NCI-H82 treated with DMSO at 0.1 percent for 48 hours (cell line): Measurements from ENCODE around the gene MOV10L1.

Experiments used
- DNase-seq: peaks from one replicate; lab custom pipeline; 2025; ENCODE audit not compliant: unreplicated experiment; lab: John Stamatoyannopoulos, UW

MOV10L1 gene

DNA sequence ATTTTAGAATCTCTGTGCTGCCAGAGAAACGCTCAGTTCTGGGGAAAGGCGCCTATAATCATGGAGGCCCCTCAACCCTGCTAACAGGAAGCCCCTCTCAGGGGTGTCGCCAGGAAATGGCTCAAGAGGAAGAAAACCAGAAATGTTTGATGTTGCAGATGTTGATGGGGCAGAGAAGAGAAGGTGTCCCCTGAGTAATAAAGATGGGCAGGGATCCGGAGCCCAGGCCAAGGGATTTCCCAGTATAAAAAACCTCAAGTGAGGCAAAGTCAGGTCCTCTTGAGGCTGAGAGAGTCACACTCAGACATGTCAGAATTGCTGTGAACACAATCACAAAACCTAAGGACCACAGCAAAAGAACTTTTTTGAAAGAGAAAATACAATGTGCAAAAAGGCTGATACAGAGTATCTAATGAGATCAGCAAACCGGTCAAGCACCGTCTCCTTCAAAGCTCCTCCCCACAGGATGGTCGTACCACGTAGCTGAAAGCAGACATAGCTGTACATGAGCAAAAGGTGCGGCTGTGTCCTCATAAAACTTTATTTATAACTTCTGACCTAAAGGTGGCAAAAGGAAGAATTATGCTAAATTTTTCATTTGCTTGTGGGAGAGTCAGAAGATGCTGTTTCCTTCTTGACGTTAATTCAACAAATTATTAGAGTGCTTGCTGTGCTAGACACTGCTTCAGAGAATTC, 12.2 kb downstream of the MOV10L1 start:
- no peak for DNase-seq

DNA sequence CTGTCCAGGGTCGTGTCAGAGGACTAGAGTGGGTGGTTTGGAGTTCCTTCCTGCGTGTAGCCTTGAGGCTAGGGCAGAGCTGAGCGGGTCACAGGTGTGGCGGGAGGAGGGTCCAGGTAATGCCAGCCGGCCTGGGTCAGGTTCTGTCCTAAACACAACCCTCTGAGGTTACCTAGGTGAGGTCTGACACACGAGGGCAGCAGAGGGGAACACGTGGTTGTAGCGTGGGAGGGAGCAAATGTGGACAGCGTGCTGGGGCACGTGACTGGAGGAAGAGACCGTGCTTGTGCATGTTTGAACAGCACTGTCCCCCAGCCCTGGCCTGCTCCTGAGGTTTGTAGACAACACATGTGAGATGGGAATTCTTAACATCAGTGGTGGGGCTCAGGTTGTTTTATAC, 13.1 kb downstream of the MOV10L1 start:
- DNase-seq, result no peak

DNA sequence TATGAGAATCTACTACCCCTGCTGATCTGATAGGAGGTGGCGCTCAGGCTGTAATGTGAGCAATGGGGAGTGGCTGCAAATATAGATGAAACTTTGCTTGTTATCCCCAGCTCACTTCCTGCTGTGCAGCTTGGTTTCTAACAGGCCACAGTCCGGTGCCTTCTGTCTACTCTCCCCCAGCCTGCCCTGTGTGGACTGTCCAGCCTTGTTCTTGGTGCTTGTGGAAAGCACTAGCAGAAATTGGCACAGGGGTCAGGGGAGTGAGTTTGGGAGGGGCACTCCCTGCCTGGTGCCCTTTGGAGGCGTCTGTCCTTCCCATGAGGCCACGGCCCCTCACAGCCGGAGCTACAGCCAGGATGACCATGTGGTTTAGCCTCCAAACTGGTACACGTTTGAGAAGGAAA, 14.3 kb downstream of the MOV10L1 start:
- no peak for DNase-seq

DNA sequence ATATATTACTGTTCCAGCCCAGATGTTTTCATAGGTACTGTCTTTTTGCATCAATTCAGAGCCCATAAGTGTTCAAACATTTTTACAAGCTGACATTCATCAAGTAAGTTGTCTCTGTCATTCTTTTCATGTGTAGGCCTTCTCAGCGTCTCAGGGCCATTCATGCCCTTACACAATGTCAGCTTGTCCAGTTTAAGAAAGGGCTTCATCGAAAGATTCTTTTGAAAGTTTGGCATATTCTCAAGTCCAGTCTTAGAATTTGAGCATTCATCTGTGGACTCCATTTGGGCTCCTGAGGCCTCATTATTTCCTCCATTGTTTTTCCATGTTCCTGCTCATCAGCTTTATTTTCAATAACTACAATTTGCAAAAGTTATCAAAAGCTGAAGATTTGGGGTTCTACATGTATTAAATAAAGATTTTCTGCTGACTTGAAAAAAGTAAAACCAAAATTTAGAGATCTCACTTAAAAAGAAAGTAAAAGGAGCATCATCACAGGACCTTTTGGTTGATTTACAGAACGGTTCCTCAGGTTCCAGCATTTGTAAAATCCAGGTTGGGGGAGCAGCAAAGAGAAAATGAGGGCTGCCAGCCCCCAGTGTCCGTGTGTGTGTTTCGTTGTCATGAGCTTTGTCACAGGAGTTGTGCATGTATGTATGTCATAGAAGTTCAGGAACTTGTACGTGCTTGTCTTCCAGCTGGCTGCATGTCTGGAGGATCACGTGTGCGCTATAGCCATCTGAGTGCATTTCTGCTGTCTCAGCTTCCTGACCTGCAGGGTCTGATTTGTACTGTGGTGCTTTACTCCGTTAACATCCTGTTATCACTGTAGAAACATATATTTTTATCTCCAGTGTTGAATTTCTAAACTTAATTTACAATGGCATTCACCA, 15.6 kb downstream of the MOV10L1 start:
- DNase-seq, result no peak

DNA sequence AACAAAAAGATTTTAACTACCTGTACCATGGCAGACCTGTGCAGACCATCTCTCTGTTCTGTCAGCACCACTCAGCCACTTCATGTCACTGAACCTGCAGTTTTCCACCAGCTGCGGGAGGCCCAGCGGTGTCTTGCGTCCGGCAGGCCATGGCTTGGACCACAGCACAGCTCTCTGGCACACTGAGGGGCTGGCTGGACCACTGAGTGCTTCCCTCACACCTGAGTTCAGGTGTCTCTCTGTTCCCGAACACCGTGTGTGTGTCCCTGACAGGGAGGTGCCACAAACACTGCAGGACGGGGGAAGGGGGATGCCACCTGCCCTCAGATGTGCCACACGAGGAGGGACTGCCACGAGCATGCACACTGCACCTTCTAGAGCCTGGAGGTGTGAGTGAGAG, 17.7 kb downstream of the MOV10L1 start:
- no peak for DNase-seq

DNA sequence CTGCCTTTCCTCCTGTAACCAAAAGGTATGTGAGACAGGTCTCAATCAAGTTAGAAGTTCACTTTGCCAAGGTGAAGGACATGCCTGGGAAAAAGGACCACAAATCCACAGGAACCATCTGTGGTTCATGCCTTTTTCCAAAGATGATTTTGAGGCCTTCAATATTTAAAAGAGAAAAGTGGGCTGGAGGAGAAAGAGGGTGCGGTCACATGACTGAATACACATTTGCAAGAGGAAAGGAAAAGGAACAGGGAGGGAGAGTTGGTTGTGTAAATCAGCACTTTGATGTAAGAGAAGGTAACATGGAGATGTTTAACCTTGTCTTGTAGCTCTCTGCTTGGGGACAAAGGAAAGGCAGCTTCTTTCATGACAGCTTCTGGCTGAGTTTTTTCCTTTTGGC, 21.2 kb downstream of the MOV10L1 start:
- DNase-seq, result no peak

DNA sequence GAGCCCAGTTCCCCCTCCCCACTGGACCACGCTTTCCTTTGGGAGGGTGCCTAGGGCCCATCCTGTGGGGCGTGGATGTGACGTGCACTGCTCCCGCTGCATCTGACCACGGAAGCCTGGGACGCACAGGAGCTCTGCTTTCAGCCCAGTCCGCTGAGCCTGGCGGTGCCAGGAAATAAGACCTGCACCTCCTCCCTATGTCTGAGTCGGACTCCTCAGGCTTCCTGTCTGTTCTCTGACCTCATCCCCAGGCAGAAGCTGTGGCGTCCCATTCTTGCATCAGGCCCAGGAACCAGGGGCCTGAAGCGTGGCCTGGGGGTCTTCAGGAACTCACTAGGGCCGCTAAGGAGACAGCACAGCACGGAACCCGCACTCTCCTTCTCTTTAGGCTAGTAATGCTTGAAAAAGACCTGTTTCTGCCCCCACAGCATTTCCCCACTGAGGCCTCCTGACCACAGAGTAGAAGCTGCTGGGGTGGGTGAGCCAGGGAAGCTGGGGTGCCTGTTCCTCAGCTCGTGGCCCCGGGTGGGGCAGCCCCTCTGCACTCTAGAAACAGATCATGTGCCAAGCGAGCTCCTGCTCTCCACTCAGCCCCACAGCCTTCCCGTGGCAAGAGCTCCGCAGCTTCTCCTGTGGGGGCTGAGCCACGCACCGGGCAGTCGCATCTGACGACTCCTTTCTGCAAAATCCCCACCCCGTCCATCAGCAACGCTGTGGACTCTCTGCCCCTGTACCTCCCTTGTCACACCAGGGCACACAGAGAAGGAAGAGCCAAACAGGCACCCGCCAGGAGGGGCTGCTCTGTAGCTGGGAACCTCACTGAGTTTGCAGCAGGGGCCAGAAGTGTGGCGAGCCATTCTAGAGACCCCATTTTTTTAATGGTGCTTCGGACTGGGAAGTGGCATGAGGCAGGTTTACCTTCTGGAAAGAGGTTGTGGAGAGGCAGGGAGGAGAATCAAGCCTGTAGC, 22.6 kb downstream of the MOV10L1 start:
- no peak for DNase-seq

DNA sequence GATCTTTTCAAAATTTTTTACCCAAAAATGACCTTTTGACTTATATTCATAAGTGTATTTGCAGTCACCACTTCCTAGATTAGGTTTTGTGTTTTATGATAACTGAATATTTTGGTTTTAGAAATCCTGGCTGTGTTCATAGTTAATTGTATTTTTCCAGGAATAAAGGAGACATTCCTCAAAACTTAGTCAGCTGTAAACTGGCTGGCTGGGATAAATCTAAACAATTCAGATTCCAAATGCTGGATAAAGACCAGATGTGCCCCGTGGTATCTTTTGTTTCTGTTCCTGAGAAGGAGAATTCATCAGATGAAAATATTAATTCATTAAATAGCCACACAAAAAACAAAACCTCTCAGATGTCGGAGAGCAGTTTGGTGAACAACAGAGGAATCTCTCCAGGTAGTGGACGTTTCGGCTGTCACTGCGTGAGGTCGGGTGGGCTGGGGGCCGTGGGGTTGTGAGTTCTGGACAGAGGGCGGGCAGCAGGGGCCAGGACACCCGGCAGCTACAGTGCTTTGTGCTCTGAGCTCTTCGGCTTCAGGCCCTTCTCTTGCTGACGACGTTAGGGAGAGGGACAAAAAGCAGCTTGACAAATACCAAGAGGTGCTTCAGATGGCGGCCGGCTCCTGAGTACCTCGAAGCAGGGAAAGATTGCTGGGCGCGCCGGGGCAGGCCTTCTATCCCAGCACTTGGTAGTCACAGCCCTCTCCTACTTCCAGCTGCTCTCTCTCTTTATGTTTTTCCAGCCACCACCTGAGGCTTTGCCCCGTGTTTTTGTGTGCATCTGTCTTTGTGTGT, 24.6 kb downstream of the MOV10L1 start:
- no peak for DNase-seq

DNA sequence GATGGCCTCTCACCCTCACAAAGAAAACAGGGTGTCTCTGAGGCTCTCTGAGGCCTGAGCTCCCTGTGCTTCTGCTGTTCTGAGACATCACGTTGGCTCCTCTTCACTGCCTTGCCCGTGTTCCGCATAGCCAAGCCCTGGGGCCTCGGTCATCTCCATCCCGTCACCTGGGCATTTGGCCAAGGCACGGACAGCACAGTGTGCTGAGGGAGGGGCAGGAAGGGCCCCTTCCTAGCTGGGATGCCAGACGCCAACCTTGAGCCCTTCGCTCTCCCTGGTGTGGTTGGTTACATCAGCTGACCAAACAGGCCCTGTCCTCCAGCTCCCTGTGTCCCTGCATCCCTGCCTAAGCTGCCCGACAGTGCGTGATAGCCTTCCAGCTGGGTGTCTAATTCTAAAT, 25.9 kb downstream of the MOV10L1 start:
- DNase-seq, result no peak

DNA sequence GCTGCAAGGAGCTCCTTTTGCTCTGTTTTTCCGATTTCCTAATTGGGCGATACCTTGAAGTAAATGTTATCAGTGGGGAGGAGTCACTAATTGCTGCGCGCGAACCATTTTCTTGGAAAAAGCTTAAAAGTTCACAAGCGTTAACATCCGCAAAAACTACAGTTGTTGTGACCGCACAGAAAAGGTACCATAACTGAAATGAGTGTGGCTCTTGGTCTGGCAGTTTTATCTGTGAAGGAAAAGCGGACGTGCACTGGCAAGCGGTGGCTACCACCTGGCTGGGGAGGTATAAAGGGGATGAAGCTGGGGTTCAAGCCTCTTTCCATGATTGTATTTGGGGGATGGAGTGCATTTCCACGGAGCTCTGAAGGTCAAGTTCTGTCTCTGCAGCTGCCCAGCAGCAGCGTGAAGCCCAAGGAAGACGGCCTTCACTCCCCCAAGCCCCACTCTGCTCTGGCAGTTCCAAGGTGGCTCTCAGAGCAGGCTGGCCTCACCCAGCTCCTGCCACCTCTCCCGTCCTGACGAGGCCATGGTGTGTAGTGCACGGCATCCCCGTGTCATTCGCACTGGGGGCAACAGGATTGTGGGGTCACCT, 27.5 kb downstream of the MOV10L1 start:
- no peak for DNase-seq

DNA sequence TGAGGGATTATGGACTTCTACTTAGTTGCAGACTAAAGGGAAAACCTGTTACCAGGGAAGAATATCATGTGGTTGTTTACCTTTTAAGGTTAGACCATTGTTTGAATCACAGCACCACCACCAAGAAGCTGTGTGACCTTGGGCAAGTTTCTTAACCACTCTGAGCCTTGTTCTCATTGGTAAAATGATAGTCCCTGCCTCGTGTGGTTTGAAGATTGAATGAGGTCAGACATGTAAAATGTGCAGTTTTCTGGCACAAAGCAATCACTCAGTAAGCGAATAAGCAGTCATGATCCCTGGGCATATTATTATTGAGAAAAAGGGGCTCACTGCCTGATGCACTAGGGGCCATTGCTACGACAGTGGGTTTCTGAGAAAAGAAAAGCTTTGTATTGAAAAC, 28.3 kb downstream of the MOV10L1 start:
- DNase-seq, result no peak

DNA sequence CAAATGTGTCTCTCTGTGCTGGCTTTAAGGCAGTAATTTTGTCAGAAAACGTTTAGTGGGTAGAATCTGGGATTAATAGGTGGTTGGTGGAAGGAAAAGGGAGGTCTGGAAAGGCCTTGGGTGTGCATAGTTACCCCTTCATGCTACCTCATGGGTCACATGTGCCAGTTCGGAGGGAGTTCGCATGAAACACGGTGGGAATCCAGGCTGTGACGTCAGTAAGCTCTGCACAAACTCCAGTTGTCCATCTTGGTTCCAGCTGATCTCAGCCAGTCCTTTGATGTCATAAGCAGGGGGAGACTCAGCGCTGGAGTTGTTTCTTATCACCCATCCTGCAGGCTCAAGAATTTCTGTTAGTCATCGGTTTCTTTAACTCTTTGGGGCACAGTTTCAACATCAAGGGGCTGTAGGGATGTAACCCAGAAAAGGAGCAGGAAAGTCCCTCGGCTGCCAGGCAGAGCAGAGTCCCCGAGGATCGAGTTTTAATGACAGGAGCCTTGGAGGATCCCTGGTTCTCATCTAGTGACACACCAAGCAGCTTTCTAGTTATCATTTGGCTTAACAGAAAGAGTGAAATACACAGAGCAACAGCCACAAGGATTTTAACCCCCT, 28.9 kb downstream of the MOV10L1 start:
- DNase-seq, result no peak

DNA sequence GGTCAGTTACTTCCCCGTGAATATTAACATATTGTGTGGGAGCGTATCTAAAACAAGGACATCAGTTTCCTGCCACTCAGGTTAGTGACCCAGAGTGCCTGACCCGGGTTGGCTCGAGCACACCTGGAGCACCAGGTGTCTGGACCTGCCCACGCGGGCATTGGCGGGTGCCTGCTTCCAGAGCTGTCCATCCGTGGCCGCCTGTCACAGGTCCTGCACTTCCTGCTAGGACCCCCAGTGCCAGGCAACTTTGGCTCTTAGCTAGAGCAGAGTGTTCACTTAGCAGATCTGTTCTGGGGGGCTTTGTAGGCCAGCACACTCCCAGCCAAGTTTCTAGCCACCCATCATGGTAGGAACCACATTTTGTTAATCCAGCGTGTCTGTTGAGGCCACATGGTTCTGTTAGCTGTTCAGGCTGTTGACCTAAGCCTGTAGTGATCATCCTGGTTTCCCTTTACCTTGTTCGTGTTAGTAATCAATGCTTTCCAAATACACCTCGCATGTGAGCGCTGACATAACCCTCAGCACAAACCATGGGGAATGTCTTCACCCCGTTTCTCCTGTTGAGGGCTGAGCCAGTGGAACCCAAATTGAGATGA, 29.5 kb downstream of the MOV10L1 start:
- no peak for DNase-seq

DNA sequence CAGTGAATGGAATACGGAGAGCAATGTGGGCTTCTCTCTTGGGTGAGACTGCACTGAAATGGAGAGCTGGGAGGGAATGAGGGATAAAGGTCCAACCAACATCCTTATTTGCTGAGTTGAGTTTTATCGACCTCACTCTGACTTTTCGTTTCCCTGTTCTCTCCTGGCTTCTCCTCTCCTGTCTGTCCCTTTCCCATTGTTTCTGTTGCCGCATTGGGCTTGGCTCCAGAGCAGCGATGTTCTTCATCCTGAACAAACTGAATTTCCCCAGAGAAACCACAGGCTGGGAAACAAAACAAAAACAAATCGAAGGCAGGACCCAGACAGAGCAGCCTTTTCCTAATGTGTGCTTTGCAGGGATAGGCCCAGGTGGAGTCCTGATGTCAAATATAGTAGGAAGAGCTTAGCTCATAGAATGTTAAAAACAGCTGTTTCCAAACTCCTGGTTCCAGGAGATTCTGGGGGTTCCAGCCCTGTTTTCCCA, 30.0 kb downstream of the MOV10L1 start:
- DNase-seq, result no peak

DNA sequence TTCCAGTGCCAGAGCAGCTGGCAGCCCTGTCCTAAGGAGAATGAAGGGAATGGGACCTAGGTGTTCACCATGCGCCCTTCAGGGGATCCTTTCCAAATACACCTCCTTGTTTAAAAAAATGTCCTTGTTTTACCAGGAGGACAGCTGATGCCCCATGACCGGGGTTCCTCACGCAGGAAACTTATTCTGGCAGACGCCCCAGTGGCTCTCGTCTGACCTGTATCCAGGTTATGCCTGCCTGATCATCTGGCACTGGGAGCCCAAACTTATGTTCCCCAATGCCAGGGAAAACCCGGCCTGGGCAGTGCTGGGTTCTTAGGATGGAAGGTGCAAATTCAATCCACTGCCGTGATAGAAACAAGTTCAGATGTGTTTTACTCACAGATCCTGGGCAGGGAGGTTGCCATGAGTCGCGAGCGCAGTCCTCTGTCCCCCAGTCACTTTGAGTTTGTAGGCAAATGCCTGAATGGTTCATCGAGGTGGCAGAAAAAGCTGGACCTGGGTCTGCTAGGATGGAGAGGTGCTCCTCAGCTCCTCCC, 31.5 kb downstream of the MOV10L1 start:
- no peak for DNase-seq

DNA sequence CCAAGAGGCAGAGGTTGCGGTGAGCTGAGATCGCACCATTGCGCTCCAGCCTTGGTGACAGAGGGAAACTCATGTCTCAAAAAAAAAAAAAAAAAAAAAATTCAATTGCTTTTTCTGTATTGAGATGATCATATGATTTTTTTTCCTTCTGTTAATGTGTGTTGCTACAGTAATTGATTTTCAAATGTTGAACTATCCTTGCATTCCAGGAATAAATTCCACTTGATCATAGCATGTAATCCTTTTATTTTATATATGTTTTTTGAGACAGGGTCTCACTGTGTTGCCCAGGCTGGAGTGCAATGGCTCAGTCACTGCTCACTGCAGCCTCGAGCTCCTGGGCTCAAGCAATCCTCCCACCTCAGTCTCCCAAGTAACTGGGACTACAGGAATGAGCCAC, 33.3 kb downstream of the MOV10L1 start:
- no peak for DNase-seq

DNA sequence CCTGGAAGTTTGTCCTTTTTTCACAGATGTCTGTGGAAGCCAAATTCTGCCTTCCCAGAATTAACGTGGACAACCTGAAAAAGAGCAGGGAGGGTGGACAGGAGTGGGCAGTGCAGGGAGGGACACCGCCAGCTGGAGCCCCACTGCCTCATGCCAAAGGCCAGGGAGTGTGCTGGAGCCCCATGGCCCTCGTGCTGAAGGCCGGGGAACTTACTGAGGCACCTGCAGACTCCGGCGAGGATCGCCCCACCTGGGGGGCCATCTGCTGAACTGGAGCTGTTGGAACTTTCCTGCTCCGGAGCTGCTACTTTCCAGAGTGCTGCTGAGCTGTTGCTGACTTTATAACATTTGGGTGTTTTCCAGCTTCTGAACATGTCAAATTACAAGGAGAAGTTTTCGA, 35.2 kb downstream of the MOV10L1 start:
- no peak for DNase-seq

DNA sequence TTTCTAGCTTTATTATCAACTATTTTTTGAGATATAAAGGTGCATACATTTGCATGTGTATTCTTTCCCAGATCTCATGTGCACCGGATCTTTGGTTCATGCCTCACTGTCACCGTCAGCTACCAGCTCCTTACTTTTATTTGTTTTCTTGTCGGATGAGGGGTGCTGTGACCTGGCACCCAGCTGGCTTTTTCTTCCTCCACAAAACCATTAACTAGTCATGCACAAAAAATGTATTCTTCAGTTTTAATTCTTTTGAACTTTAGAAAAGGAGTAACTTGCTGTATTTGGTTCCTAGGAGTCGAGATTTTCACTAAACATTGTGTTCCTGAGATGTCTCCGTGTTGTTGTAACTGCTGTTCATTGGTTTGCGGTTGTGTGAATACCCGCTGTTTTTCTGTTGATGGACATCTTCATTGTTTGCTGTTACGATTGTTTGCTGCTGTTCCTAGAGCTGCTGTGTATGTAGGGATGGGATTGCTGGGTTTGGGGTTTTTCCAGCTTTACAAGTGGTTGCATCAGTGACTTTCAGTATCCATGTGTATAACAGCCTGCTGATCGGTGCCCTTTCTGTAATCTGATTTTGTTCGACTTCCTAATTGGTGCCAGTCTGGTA, 39.4 kb downstream of the MOV10L1 start:
- DNase-seq, result no peak
